ENCODE measurements around the gene PATJ.

DNA sequence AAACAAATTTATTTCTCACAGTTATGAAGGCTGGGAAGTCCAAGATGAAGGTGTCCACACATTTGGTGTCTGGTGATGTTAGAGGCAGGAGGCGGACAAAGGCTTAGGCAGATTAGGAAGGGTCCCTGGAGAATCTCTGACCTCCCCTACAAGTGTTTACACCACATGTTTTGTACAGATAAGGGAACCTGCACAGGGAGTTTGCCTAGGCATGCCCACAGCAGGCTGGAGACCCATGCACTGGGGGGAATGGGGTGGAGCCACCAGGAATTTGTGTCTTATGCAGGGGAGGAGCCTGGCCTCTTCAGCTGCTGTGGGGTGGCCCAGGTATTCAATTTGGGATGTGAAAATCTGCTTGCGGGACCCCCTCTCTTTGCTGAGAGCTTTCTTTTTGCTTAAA, 131.3 kb downstream of the PATJ start:
- TF ChIP-seq, protein P1, sequence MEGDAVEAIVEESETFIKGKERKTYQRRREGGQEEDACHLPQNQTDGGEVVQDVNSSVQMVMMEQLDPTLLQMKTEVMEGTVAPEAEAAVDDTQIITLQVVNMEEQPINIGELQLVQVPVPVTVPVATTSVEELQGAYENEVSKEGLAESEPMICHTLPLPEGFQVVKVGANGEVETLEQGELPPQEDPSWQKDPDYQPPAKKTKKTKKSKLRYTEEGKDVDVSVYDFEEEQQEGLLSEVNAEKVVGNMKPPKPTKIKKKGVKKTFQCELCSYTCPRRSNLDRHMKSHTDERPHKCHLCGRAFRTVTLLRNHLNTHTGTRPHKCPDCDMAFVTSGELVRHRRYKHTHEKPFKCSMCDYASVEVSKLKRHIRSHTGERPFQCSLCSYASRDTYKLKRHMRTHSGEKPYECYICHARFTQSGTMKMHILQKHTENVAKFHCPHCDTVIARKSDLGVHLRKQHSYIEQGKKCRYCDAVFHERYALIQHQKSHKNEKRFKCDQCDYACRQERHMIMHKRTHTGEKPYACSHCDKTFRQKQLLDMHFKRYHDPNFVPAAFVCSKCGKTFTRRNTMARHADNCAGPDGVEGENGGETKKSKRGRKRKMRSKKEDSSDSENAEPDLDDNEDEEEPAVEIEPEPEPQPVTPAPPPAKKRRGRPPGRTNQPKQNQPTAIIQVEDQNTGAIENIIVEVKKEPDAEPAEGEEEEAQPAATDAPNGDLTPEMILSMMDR (IDR thresholded peaks at IDR 0.05) = no peak
- no peak for TF ChIP-seq POLR2A (IDR thresholded peaks at IDR 0.05)
